ENCODE measurements around the gene MACROD2. TPM values are rescaled to one million over a fixed set of nuclear protein-coding genes. Genes with fewer than 3 reads are reported as not detected.
"Not testable (repeated sequence)": the region's sequence is repeated elsewhere in the genome, so short reads cannot be mapped to it uniquely, and the experiment has no call there.

The MACROD2 gene
- total RNA-seq, 2 donors from 2014 or later = 8.0 to 19.4 TPM

DNA sequence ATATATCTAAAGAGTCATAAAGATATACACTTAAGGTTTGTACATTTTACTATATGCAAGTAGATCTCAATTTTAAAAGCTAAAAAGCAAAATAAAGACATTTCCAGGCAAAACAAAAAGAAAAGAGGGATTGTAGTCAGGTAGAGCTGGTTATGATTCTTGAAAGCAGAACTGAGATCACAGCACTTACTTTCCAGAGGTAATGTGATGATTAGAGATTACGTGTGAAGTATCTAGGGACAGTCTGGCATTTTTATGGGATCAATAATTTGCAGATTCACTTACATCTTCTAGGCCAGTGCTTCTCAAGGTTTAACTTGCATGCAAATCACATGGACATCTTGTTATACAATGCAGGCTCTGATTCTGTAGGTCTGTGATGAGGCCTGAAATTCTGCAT is 1982.4 kb downstream of the MACROD2 start:
- Histone ChIP-seq H3K4me1 (replicated peaks) (no peaks in the 10 kb centered on the region), H3K36me3 (no peaks in the 10 kb centered on the region), H3K27ac (no peak overlapping the region), H3K4me3 (no peak overlapping the region), H3K27me3 (replicated peaks; ENCODE audit: insufficient read depth) (no peaks in the 10 kb centered on the region), H3K9me3 (no peaks in the 10 kb centered on the region)
- intact Hi-C loops (cut with DNase I) = no loop called here
- WGBS = 95% methylated on average over 1 of the region's 1 CpG
- TF ChIP-seq POLR2AphosphoS5 (IDR thresholded peaks at IDR 0.05) (no peak), POLR2A (IDR thresholded peaks at IDR 0.05) (no peak)
- TF ChIP-seq, protein P1, sequence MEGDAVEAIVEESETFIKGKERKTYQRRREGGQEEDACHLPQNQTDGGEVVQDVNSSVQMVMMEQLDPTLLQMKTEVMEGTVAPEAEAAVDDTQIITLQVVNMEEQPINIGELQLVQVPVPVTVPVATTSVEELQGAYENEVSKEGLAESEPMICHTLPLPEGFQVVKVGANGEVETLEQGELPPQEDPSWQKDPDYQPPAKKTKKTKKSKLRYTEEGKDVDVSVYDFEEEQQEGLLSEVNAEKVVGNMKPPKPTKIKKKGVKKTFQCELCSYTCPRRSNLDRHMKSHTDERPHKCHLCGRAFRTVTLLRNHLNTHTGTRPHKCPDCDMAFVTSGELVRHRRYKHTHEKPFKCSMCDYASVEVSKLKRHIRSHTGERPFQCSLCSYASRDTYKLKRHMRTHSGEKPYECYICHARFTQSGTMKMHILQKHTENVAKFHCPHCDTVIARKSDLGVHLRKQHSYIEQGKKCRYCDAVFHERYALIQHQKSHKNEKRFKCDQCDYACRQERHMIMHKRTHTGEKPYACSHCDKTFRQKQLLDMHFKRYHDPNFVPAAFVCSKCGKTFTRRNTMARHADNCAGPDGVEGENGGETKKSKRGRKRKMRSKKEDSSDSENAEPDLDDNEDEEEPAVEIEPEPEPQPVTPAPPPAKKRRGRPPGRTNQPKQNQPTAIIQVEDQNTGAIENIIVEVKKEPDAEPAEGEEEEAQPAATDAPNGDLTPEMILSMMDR (IDR thresholded peaks at IDR 0.05) = no peak
- no peak for DNase-seq (ENCODE audit: low spot score)

DNA sequence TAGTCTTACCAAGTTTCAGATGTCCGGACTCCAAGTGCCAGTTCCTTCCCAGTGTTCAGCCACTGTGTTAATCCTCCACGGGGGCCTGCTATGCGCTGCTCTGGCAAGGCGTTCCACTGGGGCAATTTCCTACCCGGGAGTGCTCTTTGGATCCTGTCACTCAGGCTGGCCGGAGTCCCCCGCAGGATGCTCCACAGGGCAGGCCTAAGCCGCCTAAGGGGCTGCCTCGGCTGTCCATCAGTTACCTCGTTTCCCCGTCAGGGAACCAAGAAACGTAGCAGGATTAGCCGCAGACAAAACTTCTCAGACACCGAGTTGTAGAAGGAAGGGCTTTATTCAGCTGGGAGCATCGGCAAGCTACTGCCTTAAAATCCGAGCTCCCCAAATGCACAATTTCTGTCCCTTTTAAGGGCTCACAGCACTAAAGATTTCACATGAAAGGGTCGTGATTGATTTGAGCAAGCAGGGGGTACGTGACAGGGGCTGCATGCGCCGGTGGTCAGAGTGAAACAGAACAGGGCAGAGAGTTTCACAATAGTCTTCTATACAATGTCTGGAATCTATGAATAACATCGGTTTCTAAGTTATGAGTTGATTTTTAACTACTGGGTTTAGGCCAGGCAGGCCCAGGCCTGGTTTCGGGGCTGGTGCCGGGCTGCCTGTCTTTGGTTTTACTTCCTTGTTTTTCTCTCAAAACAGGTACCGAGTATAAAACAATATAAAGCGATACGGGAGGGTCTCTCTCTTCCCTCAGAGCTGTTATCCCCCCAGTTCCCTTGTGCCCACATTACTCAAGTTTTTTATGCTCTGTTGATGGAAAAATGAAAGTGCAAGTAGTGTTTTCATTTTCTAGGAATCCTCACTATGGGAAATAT is 1990.4 kb downstream of the MACROD2 start:
- H3K4me1 ChIP-seq (replicated peaks); H3K36me3 ChIP-seq; H3K4me3 ChIP-seq; H3K27ac ChIP-seq; H3K27me3 ChIP-seq (replicated peaks; ENCODE audit: insufficient read depth); H3K9me3 ChIP-seq; DNase-seq (ENCODE audit: low spot score); intact Hi-C loops (cut with DNase I): not testable (repeated sequence)
- WGBS = 75% methylated on average over 26 of the region's 26 CpGs

DNA sequence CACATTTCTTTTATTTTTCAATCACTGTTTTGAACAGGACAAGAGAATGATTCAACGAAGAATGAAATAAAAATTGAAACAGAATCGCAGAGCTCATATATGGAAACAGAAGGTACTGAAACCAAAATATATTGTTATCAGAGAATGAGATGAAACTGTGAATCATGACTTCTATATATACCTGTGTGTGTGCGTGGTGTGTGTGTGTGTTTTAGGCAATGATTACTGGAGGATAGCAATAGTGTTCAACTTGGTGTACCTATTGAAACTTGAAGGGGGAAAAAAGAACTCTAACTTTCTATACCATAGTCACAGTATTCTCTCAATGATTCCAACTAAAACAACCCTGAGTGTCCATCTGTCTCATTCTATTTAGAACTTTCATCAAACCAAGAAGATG is 1991.4 kb downstream of the MACROD2 start:
- DNase-seq (ENCODE audit: low spot score) = no peak
- H3K4me1 ChIP-seq (replicated peaks) = no peaks in the 10 kb centered on the region
- H3K36me3 ChIP-seq = no peaks in the 10 kb centered on the region
- no peak overlapping the region for H3K4me3 ChIP-seq
- whole genome bisulfite sequencing = 95% methylated on average over 3 of the region's 3 CpGs
- no peaks in the 10 kb centered on the region for H3K27me3 ChIP-seq (replicated peaks; ENCODE audit: insufficient read depth)
- intact Hi-C loops (cut with DNase I) = no loop called here
- no peak overlapping the region for H3K27ac ChIP-seq
- no peaks in the 10 kb centered on the region for H3K9me3 ChIP-seq
- TF ChIP-seq, protein P1 (IDR thresholded peaks at IDR 0.05) = no peak
- no peak for TF ChIP-seq POLR2A (IDR thresholded peaks at IDR 0.05)
- TF ChIP-seq POLR2AphosphoS5 (IDR thresholded peaks at IDR 0.05) = no peak

DNA sequence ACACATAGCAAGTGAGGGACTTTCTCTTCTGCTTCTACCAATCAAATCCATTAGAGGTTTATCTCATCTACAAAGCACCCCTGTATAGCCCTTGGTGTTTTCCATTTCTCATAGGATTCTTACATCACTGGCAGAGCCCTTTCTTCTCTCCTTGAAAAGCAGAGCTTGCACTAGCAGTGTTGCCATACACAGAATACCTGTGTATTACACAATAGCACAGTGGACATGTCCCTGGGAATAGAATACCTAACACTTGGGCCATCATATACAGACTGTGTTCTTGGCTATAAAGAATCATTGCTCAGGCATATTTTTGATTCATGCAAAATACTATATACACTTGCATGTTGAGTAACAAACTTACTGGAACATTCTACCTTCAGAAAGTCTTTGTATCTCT is 1996.0 kb downstream of the MACROD2 start:
- intact Hi-C loops (cut with DNase I) = no loop called here
- Histone ChIP-seq H3K27me3 (replicated peaks; ENCODE audit: insufficient read depth) (no peaks in the 10 kb centered on the region), H3K27ac (no peak overlapping the region), H3K36me3 (no peaks in the 10 kb centered on the region), H3K4me1 (replicated peaks) (no peaks in the 10 kb centered on the region), H3K9me3 (no peaks in the 10 kb centered on the region), H3K4me3 (no peak overlapping the region)
- DNase-seq (ENCODE audit: low spot score) = no peak
- TF ChIP-seq, protein P1 (IDR thresholded peaks at IDR 0.05) = no peak
- TF ChIP-seq POLR2A (IDR thresholded peaks at IDR 0.05) (no peak), POLR2AphosphoS5 (IDR thresholded peaks at IDR 0.05) (no peak)

DNA sequence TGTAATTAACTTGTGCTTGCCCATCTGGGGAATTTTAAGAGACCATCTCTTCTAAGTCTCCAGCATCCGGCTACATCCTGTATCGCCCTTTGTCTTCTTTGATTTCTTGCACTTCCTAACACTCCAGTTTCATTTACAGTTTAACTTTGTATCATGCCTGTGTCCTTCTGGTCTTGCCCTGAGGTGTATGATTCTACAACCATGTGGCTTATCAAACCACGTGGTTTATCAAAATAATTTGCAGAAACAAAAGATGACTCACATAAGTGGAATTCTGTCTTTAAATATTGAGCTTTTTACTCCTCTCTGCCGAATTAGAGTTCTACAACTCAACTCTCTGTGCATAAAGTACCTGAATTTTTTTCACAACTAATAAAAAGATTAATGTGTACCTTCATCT is 1997.2 kb downstream of the MACROD2 start:
- no peak for DNase-seq (ENCODE audit: low spot score)
- 71% methylated on average over 4 of the region's 4 CpGs for WGBS
- H3K27ac ChIP-seq = no peak overlapping the region
- H3K4me1 ChIP-seq (replicated peaks) = no peaks in the 10 kb centered on the region
- intact Hi-C loops (cut with DNase I) = no loop called here
- H3K9me3 ChIP-seq = no peaks in the 10 kb centered on the region
- TF ChIP-seq POLR2AphosphoS5 (IDR thresholded peaks at IDR 0.05) = no peak
- TF ChIP-seq POLR2A (IDR thresholded peaks at IDR 0.05) = no peak
- TF ChIP-seq, protein P1 (IDR thresholded peaks at IDR 0.05) = no peak
- H3K27me3 ChIP-seq (replicated peaks; ENCODE audit: insufficient read depth) = no peaks in the 10 kb centered on the region
- no peaks in the 10 kb centered on the region for H3K36me3 ChIP-seq
- H3K4me3 ChIP-seq = no peak overlapping the region
